ENCODE data around the gene IARS2.
"Not testable (repeated sequence)": the region's sequence is repeated elsewhere in the genome, so short reads cannot be mapped to it uniquely, and the experiment has no call there.

The IARS2 gene

DNA sequence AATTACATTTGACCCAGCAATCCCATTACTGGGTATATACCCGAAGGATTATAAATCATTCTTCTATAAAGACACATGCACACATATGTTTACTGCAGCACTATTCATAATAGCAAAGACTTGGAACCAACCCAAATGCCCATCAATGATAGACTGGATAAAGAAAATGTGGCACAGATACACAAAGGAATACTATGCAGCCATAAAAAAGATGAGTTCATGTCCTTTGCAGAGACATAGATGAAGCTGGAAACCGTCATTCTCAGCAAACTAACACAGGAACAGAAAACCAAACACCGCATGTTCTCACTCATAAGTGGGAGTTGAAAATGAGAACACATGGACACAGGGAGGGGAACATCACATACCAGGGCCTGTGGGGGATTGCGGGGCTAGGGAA is 76.0 kb downstream of the IARS2 start:
- DNase-seq, result not testable (repeated sequence)

DNA sequence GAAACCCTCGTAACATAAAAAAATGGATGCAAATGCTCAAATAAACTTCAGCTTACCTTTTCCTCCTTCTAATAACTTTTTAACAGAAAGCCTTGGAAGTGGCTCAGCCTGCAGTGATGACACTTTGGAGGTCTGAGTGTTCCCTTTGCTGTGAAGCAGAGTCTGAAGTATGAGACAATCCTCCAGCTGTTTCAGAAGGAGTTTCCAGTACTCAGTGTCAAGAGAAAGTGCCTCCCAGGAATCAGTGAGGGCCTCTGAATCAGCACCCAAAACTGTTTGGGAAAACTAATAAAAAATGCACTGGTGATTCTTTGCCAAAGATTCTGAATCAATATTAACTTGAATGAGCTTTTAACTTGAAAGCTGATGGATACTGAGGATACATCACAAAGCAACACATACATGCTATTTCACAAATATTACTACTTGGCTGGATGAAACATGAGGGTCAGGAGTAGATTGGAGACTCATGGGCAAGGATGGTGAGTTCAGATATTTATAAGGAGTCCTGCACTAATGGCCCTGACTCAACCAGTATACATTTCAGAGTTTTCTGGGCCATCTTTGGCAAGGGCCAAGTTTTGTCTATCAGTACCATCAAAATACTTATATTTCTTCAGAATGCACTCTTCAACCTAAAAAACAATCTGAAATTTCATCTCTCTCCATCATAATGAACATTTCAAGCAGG is 77.0 kb downstream of the IARS2 start:
- no peak for DNase-seq

DNA sequence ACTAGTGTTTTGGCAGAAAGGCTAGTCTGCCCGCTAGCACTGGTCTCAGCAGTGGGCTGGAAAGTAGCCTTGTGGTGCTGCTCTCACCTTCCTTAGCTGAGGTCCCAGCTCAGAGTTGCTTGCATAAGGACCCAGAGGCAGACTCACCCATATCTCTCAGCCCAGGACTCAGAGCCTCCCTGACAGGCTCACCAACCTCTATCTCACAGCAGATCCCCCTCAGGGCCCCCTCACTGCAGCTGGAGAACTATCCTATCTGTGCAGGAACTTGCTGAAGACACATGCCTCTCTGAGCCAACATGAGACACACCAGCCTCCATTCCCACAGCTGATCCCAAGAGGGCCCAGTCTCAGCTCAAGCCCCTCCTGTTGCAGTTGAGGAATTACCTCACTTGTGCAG is 82.6 kb downstream of the IARS2 start:
- no peak for DNase-seq

DNA sequence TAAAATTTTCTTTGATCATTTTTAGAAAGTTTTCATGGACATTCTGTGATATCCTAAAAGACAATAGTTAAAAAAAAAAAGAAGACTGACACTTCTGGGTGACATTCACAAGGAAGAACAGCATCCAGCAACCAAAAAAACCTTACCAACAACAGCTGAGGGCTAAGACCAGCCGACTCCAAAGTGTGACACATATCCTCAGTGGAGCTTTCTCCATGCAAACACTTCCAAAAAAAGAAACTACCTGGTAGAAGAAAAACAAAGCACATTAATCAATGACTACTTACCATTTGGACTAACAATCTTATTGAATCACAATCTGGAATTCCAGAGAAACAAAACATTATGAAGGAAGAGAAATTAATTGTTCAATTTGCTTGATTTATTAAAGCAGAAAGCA is 88.2 kb downstream of the IARS2 start:
- no peak for DNase-seq

DNA sequence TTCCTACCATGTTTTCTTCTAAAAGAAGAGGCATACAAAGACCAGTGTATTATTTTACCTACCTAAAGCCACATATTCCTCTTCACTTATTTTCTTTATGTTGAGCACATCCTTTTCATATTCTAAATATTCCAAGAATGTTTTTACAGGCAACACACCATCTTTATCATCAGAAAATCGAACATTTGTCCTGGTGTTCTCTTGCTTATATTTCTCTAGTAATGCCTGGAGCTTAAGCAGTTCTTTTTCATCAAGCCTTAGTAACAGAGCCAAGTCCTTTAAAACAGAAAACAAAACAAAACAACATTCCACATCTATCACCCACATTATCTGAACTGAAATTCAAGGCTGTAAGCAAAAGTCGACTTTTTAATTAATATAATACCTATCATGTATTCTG is 88.7 kb downstream of the IARS2 start:
- no peak for DNase-seq

DNA sequence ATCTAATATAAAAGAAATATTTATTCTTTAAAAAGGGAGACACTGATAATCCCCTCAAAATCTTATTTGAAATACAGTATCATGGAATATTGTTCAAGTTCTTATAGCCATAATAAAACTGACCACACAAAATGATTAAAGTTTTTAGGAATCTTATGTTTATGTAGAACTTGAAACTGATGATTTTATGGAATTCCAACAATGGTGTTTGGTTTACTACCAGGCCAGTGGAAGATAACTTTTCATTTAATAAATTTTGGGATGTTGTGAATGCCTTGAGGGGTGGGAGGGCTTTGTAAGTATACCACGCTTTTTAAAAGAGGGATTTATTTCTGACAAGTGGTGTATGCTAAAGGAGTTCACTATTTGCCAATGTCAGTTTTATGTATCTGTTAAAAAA is 90.6 kb downstream of the IARS2 start:
- DNase-seq, result no peak

DNA sequence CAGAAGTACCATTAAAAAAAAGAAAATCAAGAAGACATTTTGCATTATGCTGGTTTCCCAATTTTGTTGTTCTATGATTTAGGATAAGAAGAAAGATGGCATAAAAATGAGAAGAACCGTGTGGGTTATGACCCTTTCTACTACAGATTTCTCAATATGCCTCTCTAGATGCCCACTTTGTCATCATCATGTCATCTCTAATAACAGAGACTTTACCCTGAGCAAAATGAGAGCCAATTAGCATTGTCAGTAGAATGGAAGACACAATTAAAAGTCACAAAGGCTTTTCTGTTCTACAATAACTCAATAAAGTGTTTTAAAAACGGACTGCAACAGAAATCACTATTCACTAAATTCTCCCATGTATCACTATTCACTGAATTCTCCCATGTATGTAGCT is 92.8 kb downstream of the IARS2 start:
- no peak for DNase-seq

DNA sequence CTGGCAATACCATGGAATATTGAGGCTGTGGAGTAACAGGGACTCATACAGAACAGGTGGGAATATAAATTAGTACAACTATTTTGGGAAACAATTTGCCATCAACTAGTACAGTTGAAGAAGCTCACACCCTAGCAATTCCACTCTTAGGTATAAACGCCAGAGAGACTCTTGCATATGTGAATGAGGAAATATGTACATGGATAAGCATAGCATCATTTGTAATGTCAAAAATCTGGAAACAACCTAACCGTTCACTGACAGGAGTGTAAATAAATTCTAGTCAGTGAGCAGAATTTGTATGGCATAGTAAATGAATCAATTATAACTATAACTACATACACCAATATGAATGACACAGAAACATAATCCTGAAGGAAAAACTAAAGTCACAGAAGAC is 94.6 kb downstream of the IARS2 start:
- DNase-seq, result no peak

DNA sequence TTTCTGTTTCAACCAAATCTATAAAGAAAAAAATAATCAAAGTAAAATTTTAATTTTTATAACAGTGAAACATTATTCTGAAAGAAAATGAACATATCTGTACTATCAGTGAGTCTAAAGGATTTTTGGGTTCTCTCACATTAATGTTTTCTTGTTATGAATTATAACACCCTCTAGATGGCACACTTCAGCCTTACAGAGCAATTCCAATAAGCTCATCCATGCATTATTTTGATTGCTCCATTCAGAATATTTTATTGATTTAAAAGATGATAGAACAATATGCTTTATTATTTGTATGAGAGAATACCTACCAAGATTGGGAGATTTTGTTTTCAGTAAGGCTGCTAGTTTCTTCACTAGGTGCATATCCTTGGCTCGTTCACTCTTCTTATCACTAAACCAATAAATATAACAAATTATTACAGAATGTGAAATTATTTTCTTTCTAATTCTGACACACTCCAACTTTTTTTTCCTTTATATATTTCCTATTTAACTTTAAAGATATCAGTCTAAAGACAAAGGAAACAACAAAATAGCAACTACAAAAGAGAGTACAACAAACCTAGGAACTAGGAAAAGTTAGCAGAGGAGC is 95.9 kb downstream of the IARS2 start:
- peak; percentile 21 for DNase-seq

DNA sequence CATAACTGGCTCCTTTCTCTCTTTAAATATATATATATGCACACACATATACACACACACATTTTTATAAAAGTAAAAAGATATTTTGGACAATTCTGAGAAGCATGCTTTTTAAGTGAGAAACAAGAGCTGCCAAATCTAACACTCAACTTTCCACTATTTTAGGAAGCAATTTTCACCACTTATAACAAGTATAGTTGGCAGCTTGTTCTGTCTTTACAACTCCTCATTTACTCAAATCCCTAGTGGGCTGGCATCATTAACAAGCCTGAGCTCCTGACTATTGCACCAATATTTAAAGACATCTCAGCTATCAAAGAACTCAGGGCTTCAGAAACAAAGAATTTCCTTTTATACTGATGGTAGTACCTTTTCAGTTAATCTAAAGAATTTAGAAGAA is 101.8 kb downstream of the IARS2 start:
- DNase-seq, result no peak

Data from amniotic stem cell (primary cell).